Fibroblast of villous mesenchyme (primary cell): ENCODE data around the gene SEPTIN11. TPM values are rescaled to one million over a fixed set of nuclear protein-coding genes. Genes with fewer than 3 reads are reported as not detected.

Experiments used
- DNase-seq: peaks from one replicate; pipeline ENCODE4 v3.0.0-alpha.2; 2010; ENCODE audit warnings: low read depth
- H3K4me3 ChIP-seq: 2 replicates; pipeline ENCODE4 v1.5.1; 2011; ENCODE audit warnings: low read depth, mild to moderate bottlenecking, low read length
- total RNA-seq: library from RNA; depleted of rRNA; stranded (reverse); fragments of >200 nt; gene quantifications from 2 replicates; pipeline ENCODE4 v1.2.3, GENCODE V29; 2012
- TF ChIP-seq, protein P1 (sequence below): IDR thresholded peaks from 2 replicates; pipeline ENCODE4 v1.5.1; 2012; ENCODE audit warnings: low read depth, mild to moderate bottlenecking, low read length; ENCODE audit not compliant: insufficient read depth

SEPTIN11 gene
- total RNA-seq, 1 donor, result 439 TPM

- TF ChIP-seq, protein P1, sequence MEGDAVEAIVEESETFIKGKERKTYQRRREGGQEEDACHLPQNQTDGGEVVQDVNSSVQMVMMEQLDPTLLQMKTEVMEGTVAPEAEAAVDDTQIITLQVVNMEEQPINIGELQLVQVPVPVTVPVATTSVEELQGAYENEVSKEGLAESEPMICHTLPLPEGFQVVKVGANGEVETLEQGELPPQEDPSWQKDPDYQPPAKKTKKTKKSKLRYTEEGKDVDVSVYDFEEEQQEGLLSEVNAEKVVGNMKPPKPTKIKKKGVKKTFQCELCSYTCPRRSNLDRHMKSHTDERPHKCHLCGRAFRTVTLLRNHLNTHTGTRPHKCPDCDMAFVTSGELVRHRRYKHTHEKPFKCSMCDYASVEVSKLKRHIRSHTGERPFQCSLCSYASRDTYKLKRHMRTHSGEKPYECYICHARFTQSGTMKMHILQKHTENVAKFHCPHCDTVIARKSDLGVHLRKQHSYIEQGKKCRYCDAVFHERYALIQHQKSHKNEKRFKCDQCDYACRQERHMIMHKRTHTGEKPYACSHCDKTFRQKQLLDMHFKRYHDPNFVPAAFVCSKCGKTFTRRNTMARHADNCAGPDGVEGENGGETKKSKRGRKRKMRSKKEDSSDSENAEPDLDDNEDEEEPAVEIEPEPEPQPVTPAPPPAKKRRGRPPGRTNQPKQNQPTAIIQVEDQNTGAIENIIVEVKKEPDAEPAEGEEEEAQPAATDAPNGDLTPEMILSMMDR, result no peak
- DNase-seq, result no peak
Observed at GRCh38 chr4:76923619-76924357, 25.8 kb upstream of the SEPTIN11 start.

DNA sequence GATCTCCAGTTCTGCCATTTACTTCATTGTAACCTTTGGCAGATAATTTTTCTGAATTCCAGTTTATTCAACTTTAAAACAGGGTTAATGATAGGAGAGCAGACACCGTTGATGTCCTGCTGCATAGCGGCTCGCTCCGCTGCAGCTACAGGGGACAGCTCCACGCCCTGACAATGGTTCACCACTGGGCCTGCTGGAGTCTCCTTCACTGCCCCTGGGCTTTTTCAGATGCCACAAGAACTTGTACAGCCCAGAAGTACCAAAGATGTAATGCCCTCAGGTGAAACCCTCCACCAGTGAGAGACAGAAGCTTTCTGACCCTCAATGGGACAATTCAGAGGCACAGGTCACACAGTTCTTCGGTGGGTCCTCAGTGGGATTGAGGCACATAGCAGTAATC is 22.7 kb upstream of the SEPTIN11 start:
- TF ChIP-seq, protein P1, result no peak
- H3K4me3 ChIP-seq, result no peak overlapping the region
- DNase-seq, result no peak

More at GRCh38 chr4:76923619-76924357, 25.8 kb upstream of the SEPTIN11 start:
- H3K4me3 ChIP-seq, result no peak overlapping the region

DNA sequence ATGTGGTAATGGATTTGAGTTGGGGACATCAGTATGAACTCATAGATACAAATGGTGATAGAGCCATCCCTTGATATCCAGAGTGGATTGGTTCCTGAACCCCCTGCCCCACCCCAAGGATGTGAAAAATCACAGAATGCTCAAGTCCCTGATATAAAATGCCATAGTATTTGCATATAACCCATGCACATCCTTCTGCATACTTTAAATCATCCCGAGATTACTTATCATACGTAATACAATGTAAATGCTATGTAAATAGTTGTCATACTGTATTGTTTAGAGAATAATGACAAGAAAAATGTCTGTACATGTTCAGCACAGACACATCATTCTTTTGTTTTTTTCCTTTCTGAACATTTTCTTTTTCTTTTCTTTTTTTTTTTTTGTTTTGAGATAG is 18.9 kb upstream of the SEPTIN11 start:
- H3K4me3 ChIP-seq, result no peak overlapping the region
- DNase-seq, result no peak
- TF ChIP-seq, protein P1, result no peak

DNA sequence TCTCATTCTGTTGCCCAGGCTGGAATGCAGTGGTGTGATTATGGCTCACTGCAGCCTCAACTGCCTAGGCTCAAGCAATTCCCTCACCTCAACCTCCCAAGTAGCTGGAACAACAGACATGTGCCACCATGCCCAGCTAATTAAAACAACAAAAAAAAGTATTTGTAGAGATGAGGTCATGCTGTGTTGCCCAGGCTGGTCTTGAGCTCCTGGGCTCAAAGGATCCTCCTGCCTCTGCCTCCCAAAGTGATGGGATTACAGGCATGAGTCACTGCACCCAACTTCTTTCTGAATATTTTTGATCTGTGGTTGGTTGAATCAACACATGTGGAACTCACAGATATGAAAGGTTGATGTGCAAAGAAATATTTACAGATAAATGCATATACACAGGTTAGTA is 18.5 kb upstream of the SEPTIN11 start:
- DNase-seq, result no peak
- TF ChIP-seq, protein P1, result no peak
- H3K4me3 ChIP-seq, result no peak overlapping the region

- no peak overlapping the region for H3K4me3 ChIP-seq
- TF ChIP-seq, protein P1, result no peak
- no peak for DNase-seq
Observed at GRCh38 chr4:76931576-76932276, 17.8 kb upstream of the SEPTIN11 start.

GRCh38 chr4:76939184-76939583 is 10.4 kb upstream of the SEPTIN11 start:
- no peak overlapping the region for H3K4me3 ChIP-seq
- no peak for DNase-seq
- TF ChIP-seq, protein P1, result no peak
